Breast epithelium (tissue), 3 donors: ENCODE data around the gene RTN4RL1.

Source experiments
- CTCF ChIP-seq, 3 donors: fragments of 450-650 bp; IDR thresholded peaks; one replicate each; pipeline ENCODE4 v1.5.1; 2016 to 2017; ENCODE audit warnings: antibody characterized with exemption in 3 of 3, mild to moderate bottlenecking in 3 of 3, moderate library complexity in 3 of 3
- POLR2A ChIP-seq: fragments of 450-650 bp; IDR thresholded peaks from one replicate; pipeline ENCODE4 v1.6.1; 2016; ENCODE audit warnings: antibody characterized with exemption, mild to moderate bottlenecking, moderate library complexity
- POLR2AphosphoS5 ChIP-seq, 3 donors: sonication (generic); formaldehyde crosslinking; IDR thresholded peaks; one replicate each; pipeline ENCODE4 v1.6.1; 2017; ENCODE audit warnings: antibody characterized with exemption in 3 of 3

- TF ChIP-seq CTCF (IDR thresholded peaks at IDR 0.05) (no peak), POLR2A (no peak), POLR2AphosphoS5 (IDR thresholded peaks at IDR 0.05) (no peak)
Measured at GRCh38 chr17:1937461-1937860, 87.7 kb downstream of the RTN4RL1 start.
